Measurements from ENCODE around the gene NXF3. TPM values are rescaled to one million over a fixed set of nuclear protein-coding genes. Genes with fewer than 3 reads are reported as not detected.

Gene NXF3
- total RNA-seq, 1 donor from 2014 or later: not detected

- no peak overlapping the region for H3K27ac Mint-ChIP-seq (ENCODE audit: unreplicated experiment)
- no peaks in the 10 kb centered on the region for H3K9me3 Mint-ChIP-seq (ENCODE audit: unreplicated experiment)
- DNase-seq (ENCODE audit: extremely low spot score, unreplicated experiment): no peak
- H3K4me1 Mint-ChIP-seq (ENCODE audit: unreplicated experiment): no peaks in the 10 kb centered on the region
- no peaks in the 10 kb centered on the region for H3K27me3 Mint-ChIP-seq (ENCODE audit: unreplicated experiment)
- TF ChIP-seq CTCF (IDR thresholded peaks at IDR 0.05): no peak
- H3K36me3 Mint-ChIP-seq (ENCODE audit: unreplicated experiment): no peaks in the 10 kb centered on the region
- H3K4me3 Mint-ChIP-seq (ENCODE audit: unreplicated experiment): no peak overlapping the region
Observed at GRCh38 chrX:103081051-103081450, 11.9 kb downstream of the NXF3 start.

- no peaks in the 10 kb centered on the region for H3K4me1 Mint-ChIP-seq (ENCODE audit: unreplicated experiment)
- H3K9me3 Mint-ChIP-seq (ENCODE audit: unreplicated experiment): peaks cover 10% of the 10 kb centered on the region
- H3K36me3 Mint-ChIP-seq (ENCODE audit: unreplicated experiment): no peaks in the 10 kb centered on the region
- H3K27ac Mint-ChIP-seq (ENCODE audit: unreplicated experiment): no peak overlapping the region
- DNase-seq (ENCODE audit: extremely low spot score, unreplicated experiment): no peak
- no peaks in the 10 kb centered on the region for H3K27me3 Mint-ChIP-seq (ENCODE audit: unreplicated experiment)
- H3K4me3 Mint-ChIP-seq (ENCODE audit: unreplicated experiment): no peak overlapping the region
- no peak for TF ChIP-seq CTCF (IDR thresholded peaks at IDR 0.05)
Observed at GRCh38 chrX:103073467-103073866, 19.5 kb downstream of the NXF3 start.

GRCh38 chrX:103066606-103067005 is 26.3 kb downstream of the NXF3 start:
- no peaks in the 10 kb centered on the region for H3K36me3 Mint-ChIP-seq (ENCODE audit: unreplicated experiment)
- no peak overlapping the region for H3K4me3 Mint-ChIP-seq (ENCODE audit: unreplicated experiment)
- no peak for DNase-seq (ENCODE audit: extremely low spot score, unreplicated experiment)
- H3K27me3 Mint-ChIP-seq (ENCODE audit: unreplicated experiment): no peaks in the 10 kb centered on the region
- H3K4me1 Mint-ChIP-seq (ENCODE audit: unreplicated experiment): peaks cover 7% of the 10 kb centered on the region
- H3K27ac Mint-ChIP-seq (ENCODE audit: unreplicated experiment): no peak overlapping the region
- TF ChIP-seq CTCF (IDR thresholded peaks at IDR 0.05): no peak
- peaks cover 10% of the 10 kb centered on the region for H3K9me3 Mint-ChIP-seq (ENCODE audit: unreplicated experiment)

- Mint-ChIP-seq H3K9me3 (ENCODE audit: unreplicated experiment) (peaks cover 10% of the 10 kb centered on the region), H3K27me3 (ENCODE audit: unreplicated experiment) (no peaks in the 10 kb centered on the region), H3K36me3 (ENCODE audit: unreplicated experiment) (no peaks in the 10 kb centered on the region), H3K4me3 (ENCODE audit: unreplicated experiment) (peak within 1 kb of the TSS; percentile 69), H3K27ac (ENCODE audit: unreplicated experiment) (peak within 1 kb of the TSS; percentile 47), H3K4me1 (ENCODE audit: unreplicated experiment) (peaks cover 7% of the 10 kb centered on the region)
- no peak for DNase-seq (ENCODE audit: extremely low spot score, unreplicated experiment)
- no peak for TF ChIP-seq CTCF (IDR thresholded peaks at IDR 0.05)
Observed at GRCh38 chrX:103063918-103064434, 29.0 kb downstream of the NXF3 start, which contains the start of gene BEX1. Gene BEX1, minus strand, starts transcription at chrX:103064171. Its CDS starts 897 bp downstream, at chrX:103063274.

- Mint-ChIP-seq H3K27me3 (ENCODE audit: unreplicated experiment) (no peaks in the 10 kb centered on the region), H3K9me3 (ENCODE audit: unreplicated experiment) (peaks cover 10% of the 10 kb centered on the region), H3K36me3 (ENCODE audit: unreplicated experiment) (no peaks in the 10 kb centered on the region), H3K4me1 (ENCODE audit: unreplicated experiment) (peaks cover 7% of the 10 kb centered on the region), H3K4me3 (ENCODE audit: unreplicated experiment) (peak overlapping the region; percentile 69), H3K27ac (ENCODE audit: unreplicated experiment) (peak overlapping the region; percentile 47)
- peak; percentile 35 for TF ChIP-seq CTCF (IDR thresholded peaks at IDR 0.05)
- no peak for DNase-seq (ENCODE audit: extremely low spot score, unreplicated experiment)
Observed at GRCh38 chrX:103063191-103063845, 29.6 kb downstream of the NXF3 start.
